ENCODE results near the gene SLC9C2.
"Not testable (repeated sequence)": the region's sequence is repeated elsewhere in the genome, so short reads cannot be mapped to it uniquely, and the experiment has no call there.

Gene SLC9C2

GRCh38 chr1:173603056-173603591 is at the start of gene SLC9C2:
TSS of gene SLC9C2 (minus strand) at chr1:173603072. CDS start at chr1:173601776, 1,296 bp downstream.
- DNase-seq (no peak), ATAC-seq (no peak)

DNA sequence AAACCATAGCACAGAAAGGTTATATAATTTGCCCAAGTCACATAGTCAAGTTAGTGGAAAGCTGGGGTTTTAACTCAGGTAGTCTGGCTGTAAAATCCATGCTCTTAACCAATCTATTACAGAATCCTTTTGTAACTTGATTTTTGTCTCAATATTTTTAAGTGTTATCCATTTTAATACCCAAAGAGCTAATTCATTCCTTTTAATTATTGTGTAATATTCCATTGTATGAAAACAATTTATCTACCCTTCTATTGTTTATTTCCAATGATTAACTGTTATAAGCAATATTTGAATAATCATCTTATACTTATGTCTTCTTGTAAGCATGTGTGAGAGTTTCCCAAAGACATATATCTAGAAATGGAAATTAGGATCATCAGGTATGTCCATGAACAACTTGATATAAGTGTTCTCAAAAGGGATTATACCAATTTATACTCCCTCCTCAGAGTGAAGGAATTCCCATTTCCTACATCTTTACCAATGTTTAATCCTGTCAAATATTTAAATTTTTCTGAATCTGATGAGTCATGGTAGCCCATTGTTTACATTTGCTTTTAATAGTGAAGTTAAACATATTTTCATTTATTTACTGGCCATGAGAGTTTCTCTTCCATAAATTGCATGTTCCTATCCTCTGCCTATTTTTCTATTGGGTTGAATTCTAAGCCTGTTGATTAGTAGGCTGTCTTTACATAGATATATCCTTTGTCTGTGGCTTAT is 46.2 kb upstream of the SLC9C2 start:
- no peak for ATAC-seq
- no peak for DNase-seq

GRCh38 chr1:173646656-173647055 is 43.8 kb upstream of the SLC9C2 start:
- ATAC-seq (no peak), DNase-seq (no peak)

DNA sequence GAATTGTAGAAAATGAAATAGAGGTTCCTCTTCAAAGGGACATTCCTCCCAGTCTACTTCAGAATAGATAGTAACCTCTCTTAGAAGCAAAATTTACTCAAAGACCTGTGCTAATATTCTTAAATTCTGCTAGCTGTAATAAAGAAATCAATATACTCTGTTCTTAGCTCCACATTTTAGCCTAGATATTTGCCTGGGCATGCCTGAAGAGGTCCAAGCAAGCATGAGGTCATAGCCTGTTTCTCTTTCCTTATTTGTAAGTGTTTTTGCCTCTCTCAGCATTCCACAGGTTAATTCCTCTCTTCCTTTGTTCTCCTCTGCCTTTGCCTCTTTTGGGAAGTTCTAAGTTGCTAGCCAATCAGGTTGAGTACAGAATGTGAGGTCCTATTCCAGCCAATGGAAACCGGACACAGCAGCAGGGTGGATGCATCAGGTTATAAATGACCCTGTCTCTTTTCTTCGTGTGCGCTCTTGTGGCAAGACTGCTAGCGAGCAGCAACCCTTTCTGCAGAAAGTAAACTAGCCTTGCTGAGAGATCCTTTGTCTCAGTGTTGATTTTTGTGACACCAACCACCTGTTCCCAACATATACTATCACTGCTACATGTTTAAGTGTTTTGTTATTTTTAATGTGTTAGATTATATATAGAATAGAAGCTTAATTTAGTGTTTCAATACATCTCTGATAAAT is 39.7 kb upstream of the SLC9C2 start:
- DNase-seq, ATAC-seq: not testable (repeated sequence)

GRCh38 chr1:173639102-173639501 is 36.2 kb upstream of the SLC9C2 start:
- ATAC-seq (no peak), DNase-seq (no peak)

- DNase-seq = no peak
- no peak for ATAC-seq
Observed at GRCh38 chr1:173638043-173639021, 35.5 kb upstream of the SLC9C2 start.

DNA sequence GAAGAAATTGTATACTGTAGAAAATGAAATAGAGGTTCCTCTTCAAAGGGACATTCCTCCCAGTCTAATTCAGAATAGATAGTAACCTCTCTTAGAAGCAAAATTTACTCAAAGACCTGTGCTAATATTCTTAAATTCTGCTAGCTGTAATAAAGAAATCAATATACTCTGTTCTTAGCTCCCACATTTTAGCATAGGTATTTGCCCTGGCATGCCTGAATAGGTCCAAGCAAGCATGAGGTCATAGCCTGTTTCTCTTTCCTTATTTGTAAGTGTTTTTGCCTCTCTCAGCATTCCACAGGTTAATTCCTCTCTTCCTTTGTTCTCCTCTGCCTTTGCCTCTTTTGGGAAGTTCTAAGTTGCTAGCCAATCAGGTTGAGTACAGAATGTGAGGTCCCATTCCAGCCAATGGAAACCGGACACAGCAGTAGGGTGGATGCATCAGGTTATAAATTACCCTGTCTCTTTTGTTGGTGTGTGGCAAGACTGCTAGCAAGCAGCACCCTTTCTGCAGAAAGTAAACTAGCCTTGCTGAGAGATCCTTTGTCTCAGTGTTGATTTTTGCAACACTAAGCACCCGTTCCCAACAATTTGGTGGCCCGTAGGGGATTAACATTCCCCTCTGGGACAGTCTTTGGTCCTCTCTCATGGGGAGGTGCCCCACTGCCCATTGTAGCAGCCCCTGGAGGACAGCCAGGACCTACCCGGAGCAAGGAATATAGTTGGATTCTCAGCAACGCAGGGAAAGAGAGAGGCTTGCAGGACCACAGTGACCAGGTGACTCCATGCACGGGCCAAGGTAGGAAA is 34.6 kb upstream of the SLC9C2 start:
- not testable (repeated sequence) for DNase-seq, ATAC-seq

DNA sequence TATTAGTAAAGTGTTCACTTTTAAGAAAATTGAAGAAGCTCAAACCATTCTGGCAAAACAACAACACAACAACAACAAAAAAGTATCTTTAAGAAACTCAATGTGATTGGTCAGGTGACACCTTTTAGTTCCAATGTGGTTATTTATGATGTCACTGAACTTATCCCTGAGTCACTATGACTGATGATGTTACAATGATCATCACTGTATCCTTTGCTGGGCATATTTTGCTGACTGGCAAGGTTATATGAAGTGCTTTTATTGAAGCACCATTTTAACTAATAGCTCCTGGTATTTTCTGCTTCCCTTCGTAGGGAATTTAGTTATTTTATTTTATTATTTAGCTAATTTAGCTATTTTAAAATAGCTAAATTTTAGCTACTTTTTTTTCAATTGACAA is 32.2 kb upstream of the SLC9C2 start, which contains the start of gene TEX50:
TEX50 (plus strand) TSS at position 223 of the 400 bp plus-strand sequence. CDS start 184 bp downstream, outside the sequence.
- no peak for ATAC-seq
- DNase-seq = no peak

- ATAC-seq (no peak), DNase-seq (no peak)
Observed at GRCh38 chr1:173628888-173629287, 26.0 kb upstream of the SLC9C2 start.

DNA sequence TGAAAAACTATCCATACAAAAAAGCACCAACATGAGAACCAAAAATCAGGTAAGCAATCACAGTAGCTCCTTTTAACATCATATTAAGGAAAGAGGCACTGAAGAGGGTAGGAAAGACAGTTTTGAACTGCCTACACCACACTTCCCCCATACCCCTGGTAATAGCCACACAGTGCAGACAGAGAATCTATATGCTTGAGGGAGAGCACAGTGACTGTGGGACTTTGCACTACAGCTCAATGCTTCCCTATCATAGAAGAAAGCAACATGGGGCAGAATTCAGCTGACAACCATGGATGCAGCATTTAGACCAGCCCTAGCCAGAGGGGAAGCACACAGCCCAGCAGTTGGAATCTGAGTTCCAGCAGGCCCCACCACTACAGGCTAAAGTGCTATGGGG is 24.4 kb upstream of the SLC9C2 start:
- ATAC-seq (no peak), DNase-seq (no peak)

DNA sequence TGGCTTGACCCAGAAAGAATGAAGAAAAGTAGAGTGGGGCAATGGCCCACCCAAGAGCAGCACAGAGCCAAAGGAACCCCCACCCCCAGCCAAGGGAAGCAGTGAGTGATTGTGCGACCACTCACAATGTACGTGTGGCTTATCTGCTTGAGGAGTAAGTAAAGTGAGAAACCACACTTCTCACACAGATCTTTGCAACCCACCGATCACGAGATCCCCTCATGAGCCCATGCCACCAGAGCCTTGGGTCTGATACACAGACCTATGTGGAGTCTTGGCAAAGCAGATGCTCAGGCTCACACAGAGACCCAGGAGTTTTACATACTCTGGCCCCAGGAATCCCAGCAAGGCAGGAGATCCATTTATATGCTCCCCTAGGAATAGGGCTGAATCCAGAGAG is 14.0 kb upstream of the SLC9C2 start:
- no peak for DNase-seq

GRCh38 chr1:173613086-173613485 is 10.2 kb upstream of the SLC9C2 start:
- not testable (repeated sequence) for ATAC-seq

More for the DNA sequence above, 14.0 kb upstream of the SLC9C2 start:
- ATAC-seq = no peak

DNA sequence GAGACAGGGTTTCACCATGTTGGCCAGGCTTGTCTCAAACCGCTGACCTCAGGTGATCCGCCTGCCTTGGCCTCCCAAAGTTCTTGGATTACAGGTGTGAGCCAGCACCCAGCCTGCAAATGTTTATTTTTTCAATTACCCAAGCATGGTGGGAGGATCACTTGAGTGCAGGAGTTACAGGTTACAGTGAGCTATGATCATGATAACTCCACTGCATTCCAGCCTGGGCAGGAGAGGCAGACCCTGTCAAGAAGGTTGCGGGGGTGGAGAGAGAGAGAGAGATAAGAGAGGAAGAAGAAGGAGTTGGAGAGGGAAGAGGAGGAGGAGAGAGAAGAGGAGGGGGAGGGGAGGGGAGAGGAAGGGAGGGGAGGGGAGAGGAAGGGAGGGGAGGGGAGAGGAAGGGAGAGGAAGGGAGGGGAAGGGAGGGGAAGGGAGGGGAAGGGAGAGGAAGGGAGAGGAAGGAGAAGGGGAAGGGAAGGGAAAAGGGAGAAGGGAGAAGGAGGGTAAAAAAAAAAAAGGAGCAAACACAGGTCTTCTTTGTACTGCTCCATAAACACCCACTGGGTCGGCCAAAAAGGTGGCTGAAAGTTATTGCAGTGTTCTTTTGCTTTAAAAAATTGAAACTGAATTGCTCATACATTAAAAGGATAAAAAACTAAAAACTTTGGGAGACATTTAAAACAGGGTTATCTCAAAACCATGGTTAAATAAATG is 5.8 kb upstream of the SLC9C2 start:
- ATAC-seq (no peak), DNase-seq (no peak)

More at GRCh38 chr1:173613086-173613485, 10.2 kb upstream of the SLC9C2 start:
- DNase-seq = not testable (repeated sequence)

- DNase-seq (no peak), ATAC-seq (no peak)
Observed at GRCh38 chr1:173601588-173601987, 1.3 kb downstream of the SLC9C2 start.

GRCh38 chr1:173596097-173596825 is 6.6 kb downstream of the SLC9C2 start:
- no peak for DNase-seq
- ATAC-seq = no peak

DNA sequence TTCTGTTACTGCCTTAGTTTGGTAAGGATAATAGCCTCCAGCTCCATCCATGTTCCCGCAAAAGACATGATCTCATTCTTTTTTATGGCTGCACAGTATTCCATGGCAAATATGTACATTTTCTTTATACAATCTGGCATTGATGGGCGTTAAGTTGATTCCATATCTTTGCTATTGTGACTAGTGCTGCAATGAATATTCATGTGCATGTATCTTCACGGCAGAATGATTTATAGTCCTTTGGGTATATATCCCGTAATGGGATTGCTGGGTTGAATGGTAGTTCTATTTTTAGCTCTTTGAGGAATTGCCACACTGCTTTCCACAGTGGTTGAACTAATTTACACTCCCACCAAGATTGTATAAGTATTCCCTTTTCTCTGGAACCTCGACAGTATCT is 11.7 kb downstream of the SLC9C2 start:
- not testable (repeated sequence) for DNase-seq, ATAC-seq

- no peak for ATAC-seq
- no peak for DNase-seq
Observed at GRCh38 chr1:173590557-173590956, 12.3 kb downstream of the SLC9C2 start.

- ATAC-seq = peak; percentile 43
- DNase-seq = no peak
Observed at GRCh38 chr1:173581383-173582079, 21.3 kb downstream of the SLC9C2 start.

DNA sequence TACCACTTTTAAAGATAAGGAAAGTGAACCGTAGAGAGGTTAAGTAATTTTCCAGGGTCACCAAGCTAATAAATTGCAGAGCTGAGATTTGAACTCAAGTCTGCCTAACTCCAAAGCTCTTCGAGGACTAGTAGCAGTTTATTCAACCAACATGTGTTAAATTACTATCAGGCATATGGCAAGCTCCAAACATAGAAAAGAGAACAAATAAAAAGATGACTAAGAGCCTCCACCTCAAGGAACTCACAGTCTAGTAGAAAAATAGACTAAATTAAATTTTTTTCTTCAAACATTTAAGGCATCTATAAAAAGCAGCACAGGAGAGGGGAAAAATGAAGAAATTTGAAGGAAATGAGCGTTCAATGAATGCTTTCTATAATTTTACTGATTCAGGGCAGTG is 22.2 kb downstream of the SLC9C2 start:
- DNase-seq = no peak
- ATAC-seq = no peak

Measured in stimulated activated naive CD8-positive, alpha-beta T cell treated with anti-CD3 and anti-CD28 coated beads, Interleukin-15, Interleukin-2, amounts not matched to agents 100 U/mL and 50 U/mL, for 24 hours (primary cell).